ENCODE data around the gene RAB11FIP3. TPM values are rescaled to one million over a fixed set of nuclear protein-coding genes. Genes with fewer than 3 reads are reported as not detected.

The RAB11FIP3 gene
- total RNA-seq, 1 experiment from 2014 or later, result 33.7 TPM

GRCh38 chr16:391885-392335, 33.5 kb upstream of the RAB11FIP3 start:
- no TSS peak for BruUV-seq (replicated peaks)
- TF ChIP-seq CTCF (IDR thresholded peaks at IDR 0.05; ENCODE audit: unreplicated experiment), result peak; percentile 61
- Mint-ChIP-seq H3K4me3 (ENCODE audit: low read depth, unreplicated experiment) (no peak overlapping the region), H3K9me3 (ENCODE audit: low read depth, unreplicated experiment) (no peaks in the 10 kb centered on the region), H3K36me3 (ENCODE audit: insufficient read depth, unreplicated experiment) (peaks cover 26% of the 10 kb centered on the region), H3K4me1 (ENCODE audit: low read depth, unreplicated experiment) (no peaks in the 10 kb centered on the region), H3K27ac (ENCODE audit: unreplicated experiment) (no peak overlapping the region), H3K27me3 (ENCODE audit: unreplicated experiment) (no peaks in the 10 kb centered on the region)
- intact Hi-C loops (cut with micrococcal nuclease; ENCODE audit: unreplicated experiment), result no loop called here
- DNase-seq, result peak; percentile 71
- CTCF ChIA-PET, result interaction anchor here (0.5 to 1.4 kb wide), 2 partner anchors 96 to 103 kb away, joined by 3 read pairs; no protein-coding TSS in a partner anchor

- peaks cover 28% of the 10 kb centered on the region for H3K36me3 Mint-ChIP-seq (ENCODE audit: insufficient read depth, unreplicated experiment)
- DNase-seq, result no peak
- no peaks in the 10 kb centered on the region for H3K4me1 Mint-ChIP-seq (ENCODE audit: low read depth, unreplicated experiment)
- H3K27me3 Mint-ChIP-seq (ENCODE audit: unreplicated experiment), result no peaks in the 10 kb centered on the region
- TF ChIP-seq CTCF (IDR thresholded peaks at IDR 0.05; ENCODE audit: unreplicated experiment), result no peak
- CTCF ChIA-PET, result interaction anchor here (1.4 kb wide), 1 partner anchor 95 kb away, joined by 3 read pairs; no protein-coding TSS in a partner anchor
- H3K4me3 Mint-ChIP-seq (ENCODE audit: low read depth, unreplicated experiment), result no peak overlapping the region
- no TSS peak for BruUV-seq (replicated peaks)
- no peaks in the 10 kb centered on the region for H3K9me3 Mint-ChIP-seq (ENCODE audit: low read depth, unreplicated experiment)
- intact Hi-C loops (cut with micrococcal nuclease; ENCODE audit: unreplicated experiment), result no loop called here
- no peak overlapping the region for H3K27ac Mint-ChIP-seq (ENCODE audit: unreplicated experiment)
Observed at GRCh38 chr16:392450-393030, 32.9 kb upstream of the RAB11FIP3 start.

GRCh38 chr16:396199-396598, 29.2 kb upstream of the RAB11FIP3 start:
- TF ChIP-seq CTCF (IDR thresholded peaks at IDR 0.05; ENCODE audit: unreplicated experiment), result no peak
- DNase-seq, result no peak
- no peaks in the 10 kb centered on the region for H3K9me3 Mint-ChIP-seq (ENCODE audit: low read depth, unreplicated experiment)
- H3K36me3 Mint-ChIP-seq (ENCODE audit: insufficient read depth, unreplicated experiment), result peaks cover 52% of the 10 kb centered on the region
- intact Hi-C loops (cut with micrococcal nuclease; ENCODE audit: unreplicated experiment), result loop anchor here (2.0 kb wide), 1 partner anchor 13 kb away; no protein-coding TSS in a partner anchor
- H3K27me3 Mint-ChIP-seq (ENCODE audit: unreplicated experiment), result no peaks in the 10 kb centered on the region
- BruUV-seq (replicated peaks), result no TSS peak
- CTCF ChIA-PET, result no interaction called here
- peak overlapping the region; percentile 63 for H3K4me3 Mint-ChIP-seq (ENCODE audit: low read depth, unreplicated experiment)
- peak overlapping the region; percentile 74 for H3K27ac Mint-ChIP-seq (ENCODE audit: unreplicated experiment)
- peaks cover 9% of the 10 kb centered on the region for H3K4me1 Mint-ChIP-seq (ENCODE audit: low read depth, unreplicated experiment)

GRCh38 chr16:396605-397004, 28.8 kb upstream of the RAB11FIP3 start:
- peaks cover 56% of the 10 kb centered on the region for H3K36me3 Mint-ChIP-seq (ENCODE audit: insufficient read depth, unreplicated experiment)
- no peaks in the 10 kb centered on the region for H3K9me3 Mint-ChIP-seq (ENCODE audit: low read depth, unreplicated experiment)
- no peak for DNase-seq
- no peaks in the 10 kb centered on the region for H3K27me3 Mint-ChIP-seq (ENCODE audit: unreplicated experiment)
- peak overlapping the region; percentile 63 for H3K4me3 Mint-ChIP-seq (ENCODE audit: low read depth, unreplicated experiment)
- H3K27ac Mint-ChIP-seq (ENCODE audit: unreplicated experiment), result peak overlapping the region; percentile 74
- peaks cover 9% of the 10 kb centered on the region for H3K4me1 Mint-ChIP-seq (ENCODE audit: low read depth, unreplicated experiment)
- no TSS peak for BruUV-seq (replicated peaks)
- intact Hi-C loops (cut with micrococcal nuclease; ENCODE audit: unreplicated experiment), result loop anchor here (2.0 kb wide), 1 partner anchor 14 kb away; no protein-coding TSS in a partner anchor
- no peak for TF ChIP-seq CTCF (IDR thresholded peaks at IDR 0.05; ENCODE audit: unreplicated experiment)
- CTCF ChIA-PET, result no interaction called here

All from Calu3 (cell line).